ENCODE data around the gene COG5. TPM values are rescaled to one million over a fixed set of nuclear protein-coding genes. Genes with fewer than 3 reads are reported as not detected.

Gene COG5
- total RNA-seq, 3 donors from 2014 or later: 35.2 to 61.2 (median 38.0) TPM

- Histone ChIP-seq H3K9me3 (no peaks in the 10 kb centered on the region), H3K4me1 (no peaks in the 10 kb centered on the region), H3K4me3 (no peak overlapping the region), H3K27ac (no peak overlapping the region), H3K36me3 (no peaks in the 10 kb centered on the region), H3K27me3 (no peaks in the 10 kb centered on the region)
- TF ChIP-seq POLR2A (IDR thresholded peaks at IDR 0.05) (no peak), POLR2AphosphoS5 (IDR thresholded peaks at IDR 0.05) (no peak), CTCF (IDR thresholded peaks at IDR 0.05) (no peak)
- DNase-seq (ENCODE audit: low spot score in 2 of 2): no peak
- intact Hi-C loops (cut with DNase I; ENCODE audit: low total_unique reads): no loop called here
Measured at GRCh38 chr7:107479303-107479702, 84.4 kb downstream of the COG5 start.

- no peaks in the 10 kb centered on the region for H3K27me3 ChIP-seq
- no peaks in the 10 kb centered on the region for H3K9me3 ChIP-seq
- intact Hi-C loops (cut with DNase I; ENCODE audit: low total_unique reads): no loop called here
- H3K36me3 ChIP-seq: no peaks in the 10 kb centered on the region
- H3K4me1 ChIP-seq: no peaks in the 10 kb centered on the region
- no peak for TF ChIP-seq POLR2AphosphoS5 (IDR thresholded peaks at IDR 0.05)
- no peak for TF ChIP-seq CTCF (IDR thresholded peaks at IDR 0.05)
- TF ChIP-seq POLR2A (IDR thresholded peaks at IDR 0.05): no peak
- no peak overlapping the region for H3K27ac ChIP-seq
- no peak overlapping the region for H3K4me3 ChIP-seq
- no peak for DNase-seq (ENCODE audit: low spot score in 2 of 2)
Measured at GRCh38 chr7:107474104-107474521, 89.6 kb downstream of the COG5 start.

- H3K4me1 ChIP-seq: no peaks in the 10 kb centered on the region
- no peak for DNase-seq (ENCODE audit: low spot score in 2 of 2)
- H3K4me3 ChIP-seq: no peak overlapping the region
- no peak overlapping the region for H3K27ac ChIP-seq
- no peaks in the 10 kb centered on the region for H3K9me3 ChIP-seq
- intact Hi-C loops (cut with DNase I; ENCODE audit: low total_unique reads): no loop called here
- H3K27me3 ChIP-seq: no peaks in the 10 kb centered on the region
- TF ChIP-seq POLR2AphosphoS5 (IDR thresholded peaks at IDR 0.05): no peak
- TF ChIP-seq CTCF (IDR thresholded peaks at IDR 0.05): no peak
- TF ChIP-seq POLR2A (IDR thresholded peaks at IDR 0.05): no peak
- H3K36me3 ChIP-seq: no peaks in the 10 kb centered on the region
Measured at GRCh38 chr7:107472116-107472515, 91.6 kb downstream of the COG5 start.

GRCh38 chr7:107471292-107472070 lies 92.2 kb downstream of the COG5 start:
- no peak overlapping the region for H3K4me3 ChIP-seq
- TF ChIP-seq POLR2AphosphoS5 (IDR thresholded peaks at IDR 0.05): no peak
- TF ChIP-seq POLR2A (IDR thresholded peaks at IDR 0.05): no peak
- no peak for TF ChIP-seq CTCF (IDR thresholded peaks at IDR 0.05)
- H3K27ac ChIP-seq: no peak overlapping the region

GRCh38 chr7:107469929-107470328 lies 93.8 kb downstream of the COG5 start, which contains the start of gene GPR22:
Gene GPR22, plus strand, starts transcription at chr7:107470057. Its CDS starts 4,004 bp downstream, at chr7:107474061.
- no peak within 1 kb of the TSS for H3K27ac ChIP-seq
- intact Hi-C loops (cut with DNase I; ENCODE audit: low total_unique reads): no loop called here

More at GRCh38 chr7:107471292-107472070, 92.2 kb downstream of the COG5 start:
- intact Hi-C loops (cut with DNase I; ENCODE audit: low total_unique reads): no loop called here
- no peaks in the 10 kb centered on the region for H3K27me3 ChIP-seq
- no peaks in the 10 kb centered on the region for H3K9me3 ChIP-seq
- no peaks in the 10 kb centered on the region for H3K36me3 ChIP-seq
- no peaks in the 10 kb centered on the region for H3K4me1 ChIP-seq
- no peak for DNase-seq (ENCODE audit: low spot score in 2 of 2)

More at GRCh38 chr7:107469929-107470328, 93.8 kb downstream of the COG5 start, which contains the start of gene GPR22:
- Histone ChIP-seq H3K36me3 (no peaks in the 10 kb centered on the region), H3K27me3 (no peaks in the 10 kb centered on the region), H3K9me3 (no peaks in the 10 kb centered on the region), H3K4me3 (no peak within 1 kb of the TSS), H3K4me1 (no peaks in the 10 kb centered on the region)
- no peak for DNase-seq (ENCODE audit: low spot score in 2 of 2)
- TF ChIP-seq POLR2AphosphoS5 (IDR thresholded peaks at IDR 0.05): no peak
- no peak for TF ChIP-seq POLR2A (IDR thresholded peaks at IDR 0.05)
- no peak for TF ChIP-seq CTCF (IDR thresholded peaks at IDR 0.05)

Measured in breast epithelium (tissue), 4 donors.